Heart right ventricle (tissue), 16 donors: Measurements from ENCODE around the gene GPM6B. TPM values are rescaled to one million over a fixed set of nuclear protein-coding genes. Genes with fewer than 3 reads are reported as not detected.

ENCODE experiments used
- ATAC-seq, 8 donors: fragments of 200-7000 bp; cut with Tn5 transposase; one replicate each; pipeline ENCODE4 v1.9.1; 2020; ENCODE audit warnings: mild to moderate bottlenecking in 8 of 8, moderate library complexity in 8 of 8, moderate number of reproducible peaks in 1 of 8
- DNase-seq, 2 donors: peaks; one replicate each; pipeline ENCODE4 v3.0.0-alpha.2; 2020
- H3K27ac ChIP-seq, 10 donors: fragments of 200-600 bp; sonication (generic) in 2 of 10; one replicate each; pipeline versions ENCODE4 v1.5.0 to v1.8.0; 2020 to 2022; ENCODE audit warnings: mild to moderate bottlenecking in 3 of 10
- H3K27me3 ChIP-seq, 7 donors: fragments of 200-600 bp; one replicate each; pipeline ENCODE4 v1.8.0; 2021 to 2022; ENCODE audit warnings: mild to moderate bottlenecking in 2 of 7
- H3K36me3 ChIP-seq, 9 donors: fragments of 200-600 bp; sonication (generic) in 1 of 9; one replicate each; pipeline versions ENCODE4 v1.5.0 to v1.8.0; 2020 to 2022; ENCODE audit warnings: mild to moderate bottlenecking in 2 of 9
- H3K4me1 ChIP-seq, 9 donors: fragments of 200-600 bp; sonication (generic) in 1 of 9; one replicate each; pipeline versions ENCODE4 v1.5.0 to v1.8.0; 2020 to 2022; ENCODE audit warnings: mild to moderate bottlenecking in 4 of 9
- H3K4me3 ChIP-seq, 10 donors: fragments of 200-600 bp; sonication (generic) in 2 of 10; one replicate each; pipeline versions ENCODE4 v1.5.0 to v1.8.0; 2020 to 2022; ENCODE audit warnings: mild to moderate bottlenecking in 7 of 10, moderate library complexity in 2 of 10
- H3K9me3 ChIP-seq, 11 donors: fragments of 200-600 bp in 10 of 11; sonication (generic) in 2 of 11; one replicate each; pipeline versions ENCODE4 v1.5.0 to v1.8.0; 2013 to 2022; ENCODE audit warnings: mild to moderate bottlenecking in 2 of 11, control low read depth in 1 of 11, moderate library complexity in 1 of 11
- CTCF ChIP-seq, 9 donors: fragments of 200-600 bp; sonication (generic) in 2 of 9; IDR thresholded peaks; one replicate each; pipeline versions ENCODE4 v1.5.0 to v1.8.0; 2021 to 2022; ENCODE audit warnings: antibody characterized with exemption in 9 of 9, mild to moderate bottlenecking in 5 of 9, moderate library complexity in 1 of 9
- WGBS, 2 donors: extraction: QIAGEN DNeasy Blood & Tissue Kit; methylation state at CpG; one replicate each; pipeline ENCODE4 v1.1.7; 2013; ENCODE audit warnings: inconsistent platforms in 1 of 2; 5-methylcytosine and 5-hydroxymethylcytosine counted together
- intact Hi-C, 10 donors: fragments of 100-400 bp; cut with DNase I; formaldehyde crosslinking; loops; one replicate each; pipeline versions ENCODE4 v1.11.1 to v1.14.2; 2022
- polyA plus RNA-seq, 2 donors: library from polyadenylated mRNA; stranded (reverse); fragments of 200-250 nt; gene quantifications; one replicate each; pipeline ENCODE4 v1.2.3, GENCODE V29; 2013
- total RNA-seq, 10 donors: library from RNA; stranded (reverse); fragmentation: NEBNext Ultra II Directional in 3 of 10; extraction: Animal tissue kit (Norgen Biotek cat#: 25700) in 3 of 10; gene quantifications; one replicate each; pipeline versions ENCODE4 v1.2.1 to v1.2.4, GENCODE V29; 2021 to 2023
- donor health status: Arrhythmogenic right ventricular cardiomyopathy.
- donor health status: ischemic (EF 13 %, LVEDD 7.1; RV severe dilation, severe dysfunction).
- donor health status: healthy with polysubstance abuse.
- donor health status: DM: no; HTN: yes; CAD: no.
- donor health status: DM: no; HTN: no; CAD: no.
- donor health status: ischemic (EF 25% LVEDD 6.9; RV normal size, moderate dysfunction).
- donor health status: ischemic (EF 25% LVEDD 5.7; RV mildly dilated, moderate dysfunction).
- donor health status: healthy.
- donor health status: DM: yes; HTN: yes; CAD: no.
- donor health status: Ischemic cardiomyopathy.
- donor health status: ischemic (EF 35%, LVEDD 5.7; RV mildly dilated, moderate dysfunction).
- donor health status: nonischemic (EF 11% LVEDD 7.7; RV severe dilation, severe dysfunction).
- donor health status: DM: yes; HTN: yes; CAD: no.
- donor health status: PGD.
- donor health status: ischemic (EF 29% LVEDD 5.4; RV normal size, mild dysfunction).
- donor health status: nonischemic (EF 23%, LVEDD 6.1; RV moderate dilation, normal function).

GPM6B gene
- total and polyA plus RNA-seq, 12 donors = 0.94 to 7.8 (median 2.8) TPM

- no peak overlapping the region for H3K27ac ChIP-seq
- H3K4me3 ChIP-seq = no peak overlapping the region
- 92 to 95% methylated on average over 4 of the region's 4 CpGs for WGBS, 2 donors
- DNase-seq = no peak
- no peaks in the 10 kb centered on the region for H3K4me1 ChIP-seq
- ATAC-seq = no peak
- H3K36me3 ChIP-seq = no peaks in the 10 kb centered on the region
- no peak for TF ChIP-seq CTCF (IDR thresholded peaks at IDR 0.05)
- intact Hi-C loops = no loop called here
- H3K9me3 ChIP-seq = no peaks in the 10 kb centered on the region
- H3K27me3 ChIP-seq = peaks cover 0 to 30% (median 0%) of the 10 kb centered on the region in 7 donors
Measured at GRCh38 chrX:13828392-13828791, 11.5 kb upstream of the GPM6B start.

- no peak for TF ChIP-seq CTCF (IDR thresholded peaks at IDR 0.05)
- Histone ChIP-seq H3K9me3 (no peaks in the 10 kb centered on the region), H3K36me3 (no peaks in the 10 kb centered on the region), H3K27me3 (peaks cover 0 to 30% (median 0%) of the 10 kb centered on the region in 7 donors), H3K4me3 (no peak overlapping the region), H3K4me1 (no peaks in the 10 kb centered on the region), H3K27ac (no peak overlapping the region)
- DNase-seq (no peak), ATAC-seq (no peak)
- intact Hi-C loops = no loop called here
- 92 to 97% methylated on average over 9 of the region's 9 CpGs for WGBS, 2 donors
Measured at GRCh38 chrX:13827298-13828090, 10.6 kb upstream of the GPM6B start.

GRCh38 chrX:13826770-13827169 is 9.9 kb upstream of the GPM6B start:
- Histone ChIP-seq H3K4me1 (no peaks in the 10 kb centered on the region), H3K27ac (no peak overlapping the region), H3K9me3 (no peaks in the 10 kb centered on the region), H3K4me3 (no peak overlapping the region), H3K27me3 (peaks cover 0 to 37% (median 0%) of the 10 kb centered on the region in 7 donors), H3K36me3 (no peaks in the 10 kb centered on the region)
- intact Hi-C loops = no loop called here
- no peak for DNase-seq
- no peak for TF ChIP-seq CTCF (IDR thresholded peaks at IDR 0.05)
- 83 to 87% methylated on average over 3 to 5 of the region's 5 CpGs for WGBS, 2 donors
- ATAC-seq = no peak

GRCh38 chrX:13825178-13825762 is 8.4 kb upstream of the GPM6B start:
- WGBS, 2 donors = 26 to 40% methylated on average over 6 of the region's 6 CpGs
- peaks cover 0 to 44% (median 0%) of the 10 kb centered on the region in 7 donors for H3K27me3 ChIP-seq
- H3K4me3 ChIP-seq = no peak overlapping the region
- intact Hi-C loops = no loop called here
- no peak for DNase-seq
- TF ChIP-seq CTCF (IDR thresholded peaks at IDR 0.05) = no peak
- H3K9me3 ChIP-seq = no peaks in the 10 kb centered on the region
- no peaks in the 10 kb centered on the region for H3K36me3 ChIP-seq
- no peaks in the 10 kb centered on the region for H3K4me1 ChIP-seq
- no peak overlapping the region for H3K27ac ChIP-seq
- no peak for ATAC-seq
